WTC11 (cell line): ENCODE data around the gene SPATA22. TPM values are rescaled to one million over a fixed set of nuclear protein-coding genes. Genes with fewer than 3 reads are reported as not detected.

Experiments
- ATAC-seq: fragments of 200-7000 bp; cut with Tn5 transposase; 2 replicates; pipeline ENCODE4 v1.10.0; 2021; ENCODE audit warnings: mild to moderate bottlenecking, moderate library complexity
- CTCF ChIA-PET: fragments of 300-600 bp; sonication (Branson Sonifier 250); formaldehyde crosslinking; loops from one replicate; lab custom pipeline; 2021; ENCODE audit warnings: antibody characterized with exemption; lab: Charles Lee
- POLR2A ChIA-PET: fragments of 350-600 bp; sonication (Branson Sonifier 250); formaldehyde crosslinking; loops from one replicate; lab custom pipeline; 2021; ENCODE audit warnings: antibody characterized with exemption; lab: Charles Lee
- DNase-seq: peaks from one replicate; pipeline ENCODE4 v3.0.0; 2021; ENCODE audit warnings: low spot score
- H3K27ac Mint-ChIP-seq: 2 replicates; pipeline ENCODE4 v1.8.0; 2021; ENCODE audit warnings: mixed read lengths
- H3K27me3 Mint-ChIP-seq: 2 replicates; pipeline ENCODE4 v1.8.0; 2021; ENCODE audit warnings: low read depth, mild to moderate bottlenecking, moderate library complexity, mixed read lengths
- H3K36me3 Mint-ChIP-seq: 2 replicates; pipeline ENCODE4 v1.8.0; 2021; ENCODE audit warnings: mixed read lengths
- H3K4me1 Mint-ChIP-seq: 2 replicates; pipeline ENCODE4 v1.8.0; 2022; ENCODE audit warnings: mixed read lengths
- H3K4me3 Mint-ChIP-seq: 2 replicates; pipeline ENCODE4 v1.8.0; 2021; ENCODE audit warnings: mild to moderate bottlenecking, moderate library complexity, mixed read lengths
- H3K9me3 Mint-ChIP-seq: 2 replicates; pipeline ENCODE4 v1.8.0; 2021; ENCODE audit warnings: mixed read lengths
- AFF4 ChIP-seq: sonication (generic); formaldehyde crosslinking; IDR thresholded peaks from 2 replicates; pipeline ENCODE4 v1.8.1; 2023; ENCODE audit warnings: mild to moderate bottlenecking, missing genetic modification reagents, borderline replicate concordance
- AR ChIP-seq: fragments of 250-450 bp; sonication (Bioruptor Pico); IDR thresholded peaks from 2 replicates; pipeline ENCODE4 v1.9.0; 2021; ENCODE audit warnings: mild to moderate bottlenecking
- EMX1 ChIP-seq: fragments of 250-450 bp; sonication (Bioruptor Pico); IDR thresholded peaks from 2 replicates; pipeline ENCODE4 v1.8.0; 2021; ENCODE audit warnings: mild to moderate bottlenecking
- HMGA2 ChIP-seq: fragments of 250-450 bp; sonication (Bioruptor Pico); IDR thresholded peaks from 2 replicates; pipeline ENCODE4 v1.4.0; 2021; ENCODE audit warnings: mild to moderate bottlenecking, moderate library complexity
- JUN ChIP-seq: sonication (generic); formaldehyde crosslinking; IDR thresholded peaks from 2 replicates; pipeline ENCODE4 v1.8.0; 2023; ENCODE audit warnings: mild to moderate bottlenecking, missing genetic modification reagents
- KAT7 ChIP-seq: sonication (generic); formaldehyde crosslinking; IDR thresholded peaks from 2 replicates; pipeline ENCODE4 v1.8.1; 2023; ENCODE audit warnings: missing genetic modification reagents, mild to moderate bottlenecking, borderline replicate concordance
- MLX ChIP-seq: sonication (generic); formaldehyde crosslinking; IDR thresholded peaks from 2 replicates; pipeline ENCODE4 v1.8.1; 2023; ENCODE audit warnings: mild to moderate bottlenecking, missing genetic modification reagents, moderate library complexity
- MXD4 ChIP-seq: fragments of 250-450 bp; sonication (Bioruptor Pico); IDR thresholded peaks from 2 replicates; pipeline ENCODE4 v1.8.0; 2021; ENCODE audit warnings: mild to moderate bottlenecking, moderate library complexity, borderline replicate concordance
- RELA ChIP-seq: sonication (generic); formaldehyde crosslinking; IDR thresholded peaks from 2 replicates; pipeline ENCODE4 v1.8.1; 2022; ENCODE audit warnings: missing genetic modification reagents, mild to moderate bottlenecking, borderline replicate concordance
- RORB ChIP-seq: fragments of 250-450 bp; sonication (Bioruptor Pico); IDR thresholded peaks from 2 replicates; pipeline ENCODE4 v1.9.0; 2021; ENCODE audit warnings: mild to moderate bottlenecking
- SP1 ChIP-seq: sonication (generic); formaldehyde crosslinking; conservative IDR thresholded peaks from 2 replicates; pipeline ENCODE4 v1.8.1; 2022; ENCODE audit warnings: missing genetic modification reagents
- TEAD1 ChIP-seq: sonication (generic); formaldehyde crosslinking; IDR thresholded peaks from 2 replicates; pipeline ENCODE4 v1.8.0; 2022; ENCODE audit warnings: mild to moderate bottlenecking, missing genetic modification reagents
- ZNF121 ChIP-seq: sonication (generic); formaldehyde crosslinking; IDR thresholded peaks from 2 replicates; pipeline ENCODE4 v1.8.0; 2023; ENCODE audit warnings: missing genetic modification reagents
- ZNF138 ChIP-seq: sonication (generic); formaldehyde crosslinking; conservative IDR thresholded peaks from 2 replicates; pipeline ENCODE4 v1.8.1; 2022; ENCODE audit warnings: mild to moderate bottlenecking, moderate library complexity, missing genetic modification reagents
- ZNF671 ChIP-seq: fragments of 250-450 bp; sonication (Bioruptor Pico); IDR thresholded peaks from 2 replicates; pipeline ENCODE4 v1.8.0; 2021; ENCODE audit warnings: mild to moderate bottlenecking
- total RNA-seq: library from RNA; stranded (reverse); gene quantifications from 3 replicates; pipeline ENCODE4 v1.2.3, GENCODE V29; 2021

Gene SPATA22
- total RNA-seq, 1 experiment from 2014 or later, result not detected

DNA sequence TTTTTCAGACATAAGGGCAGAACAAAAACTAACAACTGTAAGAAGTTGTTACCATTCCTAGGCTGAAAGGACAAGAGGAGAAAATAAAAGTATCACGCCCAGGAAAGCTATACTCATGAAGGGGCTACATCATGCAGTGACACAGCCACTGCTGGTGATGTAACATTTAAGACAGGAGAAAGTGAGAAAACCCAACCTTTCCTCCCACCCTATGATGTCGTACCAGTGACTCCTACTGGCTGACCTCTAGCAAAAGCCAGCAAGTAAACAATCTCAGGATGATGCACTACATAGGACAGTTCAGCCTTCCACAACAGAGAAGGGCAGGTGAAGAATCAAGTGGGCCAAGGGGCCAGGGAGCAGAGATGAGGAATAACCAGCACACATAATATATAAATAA lies 24.0 kb downstream of the SPATA22 start:
- CTCF ChIA-PET, result interaction anchor here (0.7 to 1.0 kb wide), 2 partner anchors 87 to 399 kb away, joined by 3 read pairs; no protein-coding TSS in a partner anchor
- no peak overlapping the region for H3K27ac Mint-ChIP-seq
- peak; percentile 95 for ATAC-seq

GRCh38 chr17:3440451-3440850 lies 31.2 kb downstream of the SPATA22 start:
- ATAC-seq, result no peak

More for the DNA sequence above, 24.0 kb downstream of the SPATA22 start:
- Mint-ChIP-seq H3K27me3 (no peaks in the 10 kb centered on the region; the same call in 1 of the 2 replicates), H3K9me3 (peaks cover 4% of the 10 kb centered on the region; the same call in 1 of the 2 replicates), H3K4me3 (no peak overlapping the region), H3K36me3 (no peaks in the 10 kb centered on the region), H3K4me1 (no peaks in the 10 kb centered on the region)
- POLR2A ChIA-PET, result no interaction called here
- DNase-seq, result peak; percentile 21
- no peak for TF ChIP-seq TEAD1 (CRISPR knock-in tag)
- no peak for TF ChIP-seq ZNF121 (CRISPR knock-in tag)
- TF ChIP-seq ZNF671, result no peak
- no peak for TF ChIP-seq AR (CRISPR knock-in tag)
- TF ChIP-seq RORB, result no peak
- no peak for TF ChIP-seq HMGA2 (CRISPR knock-in tag)

More at GRCh38 chr17:3440451-3440850, 31.2 kb downstream of the SPATA22 start:
- no peak overlapping the region for H3K27ac Mint-ChIP-seq
- ChIA-PET CTCF (interaction anchor here (1.2 kb wide), 1 partner anchor 162 kb away, joined by 4 read pairs; no protein-coding TSS in a partner anchor), POLR2A (no interaction called here)
- no peak for DNase-seq
- peaks cover 8% of the 10 kb centered on the region for H3K4me1 Mint-ChIP-seq
- H3K9me3 Mint-ChIP-seq, result no peaks in the 10 kb centered on the region
- TF ChIP-seq MLX (CRISPR knock-in tag) (no peak), ZNF138 (CRISPR knock-in tag) (no peak), MXD4 (no peak), SP1 (no peak), KAT7 (CRISPR knock-in tag) (no peak), ZNF121 (CRISPR knock-in tag) (no peak), AFF4 (no peak), EMX1 (CRISPR knock-in tag) (no peak), RELA (no peak), JUN (CRISPR knock-in tag) (no peak), ZNF671 (no peak)
- H3K27me3 Mint-ChIP-seq, result no peaks in the 10 kb centered on the region; the same call in 1 of the 2 replicates
- H3K4me3 Mint-ChIP-seq, result no peak overlapping the region
- no peaks in the 10 kb centered on the region for H3K36me3 Mint-ChIP-seq
